Spinal cord (tissue), 4 donors: ENCODE measurements around the gene GATC. TPM values are rescaled to one million over a fixed set of nuclear protein-coding genes. Genes with fewer than 3 reads are reported as not detected.

Experiments
- polyA plus RNA-seq, 2 donors: library from polyadenylated mRNA; unstranded; fragments of 120-200 nt; gene quantifications; one replicate each; pipeline ENCODE4 v1.2.1, GENCODE V29; 2013; ENCODE audit not compliant: insufficient read length in 2 of 2
- small RNA-seq: library from RNA; depleted of rRNA; stranded (forward); fragments of <200 nt; gene quantifications from one replicate; pipeline ENCODE3, GENCODE V24; 2014; ENCODE audit warnings: low replicate concordance
- total RNA-seq, 2 donors: library from RNA; depleted of rRNA in 1 of 2; stranded (reverse); fragments of 120-200 nt in 1 of 2; fragments of >200 nt in 1 of 2; gene quantifications; one replicate each; pipeline versions ENCODE4 v1.2.3 to v1.2.4, GENCODE V29; 2013 to 2014

Gene GATC
- total and polyA plus RNA-seq, 4 donors, result 22.7 to 39.1 (median 35.8) TPM

Small RNAs within 50 kb of the gene (small RNA-seq; reads per million reads assigned to genes)
- not detected for gene RF00019

Other genes with a start within 250 kb of the GATC start
- gene RPLP0, start 245.3 kb upstream of the GATC start, total RNA-seq, result 1,000 to 10,000 TPM; 1,051 to 2,296 TPM
- gene RPLP0, start 245.3 kb upstream of the GATC start, polyA plus RNA-seq, result 1,000 to 10,000 TPM; 1,679 to 1,843 TPM
- gene PXN, start 180.7 kb upstream of the GATC start, total RNA-seq, result 10 to 100 TPM; 17.3 to 26.7 TPM
- gene PXN, start 180.7 kb upstream of the GATC start, polyA plus RNA-seq, result 10 to 100 TPM; 45.4 to 62.2 TPM
- gene RNU4-2, start 154.5 kb upstream of the GATC start, total RNA-seq, result 1,000 to 10,000 TPM in 1 of 2 donors, under 1 TPM in 1; under 0.01 to 2,197 TPM
- 1 to 10 TPM in 1 of 2 donors, not detected in 1; 2.2 TPM for gene RNU4-2, start 154.5 kb upstream of the GATC start, polyA plus RNA-seq
- 100 to 1,000 TPM in 1 of 2 donors, under 1 TPM in 1; under 0.01 to 872 TPM for gene RNU4-1, start 153.2 kb upstream of the GATC start, total RNA-seq
- not detected for gene RNU4-1, start 153.2 kb upstream of the GATC start, polyA plus RNA-seq
- 1 to 10 TPM; 4.7 to 5.1 TPM for gene SIRT4, start 144.1 kb upstream of the GATC start, total RNA-seq
- gene SIRT4, start 144.1 kb upstream of the GATC start, polyA plus RNA-seq, result 1 to 10 TPM; 5.6 to 5.9 TPM
- under 1 TPM; 0.59 to 0.72 TPM for gene PLA2G1B, start 118.7 kb upstream of the GATC start, total RNA-seq
- not detected for gene PLA2G1B, start 118.7 kb upstream of the GATC start, polyA plus RNA-seq
- gene MSI1, start 77.3 kb upstream of the GATC start, total RNA-seq, result 10 to 100 TPM in 1 of 2 donors, 1 to 10 TPM in 1; 4.3 to 10.7 TPM
- 10 to 100 TPM; 64.8 to 68.6 TPM for gene MSI1, start 77.3 kb upstream of the GATC start, polyA plus RNA-seq
- 100 to 1,000 TPM; 395 to 731 TPM for gene COX6A1, start 8.3 kb upstream of the GATC start, total RNA-seq
- gene COX6A1, start 8.3 kb upstream of the GATC start, polyA plus RNA-seq, result 100 to 1,000 TPM; 622 to 661 TPM
- 10 to 100 TPM; 10.8 to 21.5 TPM for gene TRIAP1, start 60 bp upstream of the GATC start, total RNA-seq
- gene TRIAP1, start 60 bp upstream of the GATC start, polyA plus RNA-seq, result 10 to 100 TPM; 25.7 to 29.3 TPM
- gene SRSF9, start 23.3 kb downstream of the GATC start, total RNA-seq, result 100 to 1,000 TPM in 1 of 2 donors, 10 to 100 TPM in 1; 88.9 to 143 TPM
- 100 to 1,000 TPM; 195 to 221 TPM for gene SRSF9, start 23.3 kb downstream of the GATC start, polyA plus RNA-seq
- 100 to 1,000 TPM; 357 to 390 TPM for gene DYNLL1, start 49.7 kb downstream of the GATC start, total RNA-seq
- 100 to 1,000 TPM; 791 to 871 TPM for gene DYNLL1, start 49.7 kb downstream of the GATC start, polyA plus RNA-seq
- gene COQ5, start 82.7 kb downstream of the GATC start, total RNA-seq, result 10 to 100 TPM; 32.3 to 44.7 TPM
- 10 to 100 TPM; 40.6 to 41.4 TPM for gene COQ5, start 82.7 kb downstream of the GATC start, polyA plus RNA-seq
- gene RNF10, start 87.9 kb downstream of the GATC start, total RNA-seq, result 100 to 1,000 TPM; 102 to 127 TPM
- gene RNF10, start 87.9 kb downstream of the GATC start, polyA plus RNA-seq, result 100 to 1,000 TPM; 225 to 226 TPM
- 10 to 100 TPM; 24.1 to 56.4 TPM for gene POP5, start 135.0 kb downstream of the GATC start, total RNA-seq
- gene POP5, start 135.0 kb downstream of the GATC start, polyA plus RNA-seq, result 10 to 100 TPM; 56.4 to 61.5 TPM
- 1 to 10 TPM; 3.5 to 6.8 TPM for gene CABP1, start 194.2 kb downstream of the GATC start, total RNA-seq
- 10 to 100 TPM; 26.1 to 30.2 TPM for gene CABP1, start 194.2 kb downstream of the GATC start, polyA plus RNA-seq
- gene MLEC, start 240.7 kb downstream of the GATC start, total RNA-seq, result 100 to 1,000 TPM in 1 of 2 donors, 10 to 100 TPM in 1; 75.9 to 104 TPM
- gene MLEC, start 240.7 kb downstream of the GATC start, polyA plus RNA-seq, result 10 to 100 TPM; 96.0 to 98.0 TPM